C4-2B (cell line): Measurements from ENCODE around the gene FOCAD.

Experiments
- ZFX ChIP-seq: fragments of 450-650 bp; IDR thresholded peaks from 2 replicates; pipeline ENCODE4 v1.6.1; 2017
- TF ChIP-seq, protein P1 (sequence below): fragments of 450-650 bp; conservative IDR thresholded peaks from 2 replicates; pipeline ENCODE4 v1.5.1; 2017; ENCODE audit warnings: mild to moderate bottlenecking

DNA sequence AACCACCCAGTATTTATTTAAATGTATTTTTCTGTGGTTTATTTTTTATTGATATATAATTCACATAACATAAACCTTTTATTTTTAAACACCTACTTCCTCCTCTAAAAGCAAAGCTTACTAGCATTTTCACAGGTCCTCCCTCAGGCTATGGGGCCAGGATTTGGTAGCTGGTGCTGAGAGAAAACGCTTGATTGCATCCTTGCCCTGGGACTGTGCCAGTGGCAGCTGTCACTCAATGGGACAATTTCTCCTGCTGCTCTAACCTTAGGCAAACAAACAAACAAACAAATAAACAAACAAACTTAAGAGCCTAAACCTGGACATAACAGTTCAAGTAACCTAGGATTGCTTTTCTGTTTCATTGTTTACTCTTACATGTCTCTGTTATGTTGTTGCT lies 102.7 kb downstream of the FOCAD start:
- TF ChIP-seq, protein P1, sequence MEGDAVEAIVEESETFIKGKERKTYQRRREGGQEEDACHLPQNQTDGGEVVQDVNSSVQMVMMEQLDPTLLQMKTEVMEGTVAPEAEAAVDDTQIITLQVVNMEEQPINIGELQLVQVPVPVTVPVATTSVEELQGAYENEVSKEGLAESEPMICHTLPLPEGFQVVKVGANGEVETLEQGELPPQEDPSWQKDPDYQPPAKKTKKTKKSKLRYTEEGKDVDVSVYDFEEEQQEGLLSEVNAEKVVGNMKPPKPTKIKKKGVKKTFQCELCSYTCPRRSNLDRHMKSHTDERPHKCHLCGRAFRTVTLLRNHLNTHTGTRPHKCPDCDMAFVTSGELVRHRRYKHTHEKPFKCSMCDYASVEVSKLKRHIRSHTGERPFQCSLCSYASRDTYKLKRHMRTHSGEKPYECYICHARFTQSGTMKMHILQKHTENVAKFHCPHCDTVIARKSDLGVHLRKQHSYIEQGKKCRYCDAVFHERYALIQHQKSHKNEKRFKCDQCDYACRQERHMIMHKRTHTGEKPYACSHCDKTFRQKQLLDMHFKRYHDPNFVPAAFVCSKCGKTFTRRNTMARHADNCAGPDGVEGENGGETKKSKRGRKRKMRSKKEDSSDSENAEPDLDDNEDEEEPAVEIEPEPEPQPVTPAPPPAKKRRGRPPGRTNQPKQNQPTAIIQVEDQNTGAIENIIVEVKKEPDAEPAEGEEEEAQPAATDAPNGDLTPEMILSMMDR: no peak
- TF ChIP-seq ZFX: no peak
